ENCODE data around the gene GTF3C5.

Gene GTF3C5

DNA sequence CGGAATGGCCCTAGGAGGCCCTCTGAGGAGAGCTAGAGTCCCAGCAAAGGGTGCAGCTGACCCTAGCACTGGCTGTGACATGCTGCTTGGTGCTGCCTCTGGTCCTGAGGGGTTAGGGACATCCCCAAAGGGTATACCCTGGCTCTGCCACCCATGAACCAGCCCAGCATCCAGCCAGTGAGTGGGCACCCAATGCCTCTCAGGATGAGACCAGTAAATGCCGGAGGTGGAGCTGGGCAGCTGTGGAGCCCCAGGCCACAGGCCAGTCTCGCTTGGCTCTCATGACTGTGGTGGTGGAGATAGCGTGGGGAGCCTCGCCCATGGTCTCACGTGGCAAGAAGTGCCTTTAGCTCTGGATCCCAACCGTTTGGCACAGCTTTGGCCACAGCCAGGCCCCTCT is 27.3 kb downstream of the GTF3C5 start:
- no peak overlapping the region for H4K91ac ChIP-seq (ENCODE audit: low read depth, low read length, poor library complexity)
- H2AK5ac ChIP-seq (ENCODE audit: low read depth, low read length), result no peak overlapping the region
- no peak overlapping the region for H3K14ac ChIP-seq (ENCODE audit: low read length)
- DNase-seq (ENCODE audit: low spot score), result no peak
- H2AFZ ChIP-seq (ENCODE audit: low read length), result no peak overlapping the region
- no peaks in the 10 kb centered on the region for H3K27me3 ChIP-seq (ENCODE audit: control insufficient read depth in 3 of 3, insufficient read depth in 3 of 3, low read depth in 1 of 3, low read length in 3 of 3)
- no peak overlapping the region for H3K4me3 ChIP-seq (ENCODE audit: low read length in 2 of 2)
- no peak overlapping the region for H3K27ac ChIP-seq (replicated peaks; ENCODE audit: low read length)
- no peak overlapping the region for H3K4me2 ChIP-seq (ENCODE audit: insufficient read depth, low read length, poor library complexity, severe bottlenecking)
- no CpG with 5 or more reads among the region's 7 CpGs for WGBS, 2 donors (ENCODE audit: extremely low coverage in 2 of 2, insufficient read length in 2 of 2, insufficient replicate concordance in 1 of 2)
- peaks cover 37 to 58% of the 10 kb centered on the region in 2 donors for H3K36me3 ChIP-seq (replicated peaks in 1 of 2; ENCODE audit: control insufficient read depth in 2 of 2, insufficient read depth in 2 of 2, low read length in 2 of 2)
- H2BK12ac ChIP-seq (ENCODE audit: low read length), result no peak overlapping the region
- peaks cover 13 to 17% of the 10 kb centered on the region in 2 donors for H3K4me1 ChIP-seq (ENCODE audit: control insufficient read depth in 2 of 2, insufficient read depth in 1 of 2, low read depth in 1 of 2, low read length in 2 of 2)
- no peak overlapping the region for H4K8ac ChIP-seq (ENCODE audit: low read depth, low read length)
- H3K9ac ChIP-seq (ENCODE audit: low read depth, low read length, poor library complexity), result no peak overlapping the region
- H2BK120ac ChIP-seq (ENCODE audit: low read depth, low read length), result no peak overlapping the region
- H2BK5ac ChIP-seq (ENCODE audit: low read length), result no peak overlapping the region
- no peak overlapping the region for H3K23ac ChIP-seq (ENCODE audit: low read depth, low read length, poor library complexity)
- H3K4ac ChIP-seq (ENCODE audit: low read length), result no peak overlapping the region
- no peak overlapping the region for H2BK15ac ChIP-seq (ENCODE audit: low read length)
- H3K9me3 ChIP-seq (replicated peaks in 1 of 2; ENCODE audit: control insufficient read depth in 2 of 2, insufficient read depth in 1 of 2, low read depth in 1 of 2, low read length in 2 of 2), result no peaks in the 10 kb centered on the region
- H3K79me1 ChIP-seq (ENCODE audit: low read depth, low read length), result peaks cover 2% of the 10 kb centered on the region
- H3K18ac ChIP-seq (ENCODE audit: low read length), result no peak overlapping the region

DNA sequence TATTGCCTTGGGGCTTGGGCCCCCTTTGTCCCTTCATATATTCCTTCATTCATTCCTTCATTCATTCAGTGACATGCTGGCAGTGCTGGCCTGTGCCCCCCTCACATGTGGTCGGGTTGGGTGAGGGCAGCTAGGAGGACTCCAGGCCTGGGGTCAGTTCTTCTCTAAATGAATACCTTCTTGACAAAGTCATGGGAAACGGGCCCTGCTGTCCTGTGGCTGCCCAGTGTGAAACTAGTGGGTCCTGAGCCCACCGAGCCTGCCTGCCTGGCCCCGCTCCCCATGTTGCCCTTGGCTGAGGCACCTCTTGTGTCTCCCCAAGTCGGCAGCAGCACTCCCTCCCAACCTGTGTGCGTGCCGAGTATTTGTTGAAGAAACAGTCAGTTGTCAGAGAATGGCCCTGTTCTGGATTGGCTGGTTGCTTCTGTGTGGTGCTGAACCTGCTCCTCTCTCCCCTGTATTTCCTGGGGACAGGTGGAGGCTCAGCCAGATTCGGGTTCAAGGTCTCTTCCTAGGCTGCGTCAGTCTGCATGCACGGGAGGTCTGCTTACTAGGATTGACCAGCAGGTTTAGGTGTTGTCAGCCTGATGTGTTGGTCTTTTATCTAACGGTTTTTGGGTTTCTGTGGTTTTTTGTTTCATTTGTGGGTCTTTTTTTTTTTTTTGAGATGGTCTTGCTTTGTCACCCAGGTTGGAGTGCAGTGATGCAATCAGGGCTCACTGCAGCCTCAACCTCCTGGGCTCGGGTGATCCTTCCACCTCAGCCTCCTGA is 27.9 kb downstream of the GTF3C5 start:
- no peak overlapping the region for H3K4me2 ChIP-seq (ENCODE audit: insufficient read depth, low read length, poor library complexity, severe bottlenecking)
- no peak overlapping the region for H2AK5ac ChIP-seq (ENCODE audit: low read depth, low read length)
- no peak overlapping the region for H3K4ac ChIP-seq (ENCODE audit: low read length)
- H2BK120ac ChIP-seq (ENCODE audit: low read depth, low read length), result no peak overlapping the region
- H3K36me3 ChIP-seq (replicated peaks in 1 of 2; ENCODE audit: control insufficient read depth in 2 of 2, insufficient read depth in 2 of 2, low read length in 2 of 2), result peaks cover 33 to 51% of the 10 kb centered on the region in 2 donors
- no peak overlapping the region for H3K9ac ChIP-seq (ENCODE audit: low read depth, low read length, poor library complexity)
- no peak overlapping the region for H2AFZ ChIP-seq (ENCODE audit: low read length)
- H2BK12ac ChIP-seq (ENCODE audit: low read length), result no peak overlapping the region
- no peak for DNase-seq (ENCODE audit: low spot score)
- peaks cover 13 to 17% of the 10 kb centered on the region in 2 donors for H3K4me1 ChIP-seq (ENCODE audit: control insufficient read depth in 2 of 2, insufficient read depth in 1 of 2, low read depth in 1 of 2, low read length in 2 of 2)
- no peak overlapping the region for H2BK5ac ChIP-seq (ENCODE audit: low read length)
- H4K91ac ChIP-seq (ENCODE audit: low read depth, low read length, poor library complexity), result no peak overlapping the region
- H3K4me3 ChIP-seq (ENCODE audit: low read length in 2 of 2), result no peak overlapping the region
- no peak overlapping the region for H4K8ac ChIP-seq (ENCODE audit: low read depth, low read length)
- no peak overlapping the region for H2BK15ac ChIP-seq (ENCODE audit: low read length)
- H3K18ac ChIP-seq (ENCODE audit: low read length), result no peak overlapping the region
- no peak overlapping the region for H3K23ac ChIP-seq (ENCODE audit: low read depth, low read length, poor library complexity)
- H3K14ac ChIP-seq (ENCODE audit: low read length), result no peak overlapping the region
- no CpG with 5 or more reads among the region's 12 CpGs for WGBS, 2 donors (ENCODE audit: extremely low coverage in 2 of 2, insufficient read length in 2 of 2, insufficient replicate concordance in 1 of 2)
- H3K9me3 ChIP-seq (replicated peaks in 1 of 2; ENCODE audit: control insufficient read depth in 2 of 2, insufficient read depth in 1 of 2, low read depth in 1 of 2, low read length in 2 of 2), result no peaks in the 10 kb centered on the region
- H3K27me3 ChIP-seq (ENCODE audit: control insufficient read depth in 3 of 3, insufficient read depth in 3 of 3, low read depth in 1 of 3, low read length in 3 of 3), result no peaks in the 10 kb centered on the region
- peaks cover 2% of the 10 kb centered on the region for H3K79me1 ChIP-seq (ENCODE audit: low read depth, low read length)
- H3K27ac ChIP-seq (replicated peaks; ENCODE audit: low read length), result no peak overlapping the region

DNA sequence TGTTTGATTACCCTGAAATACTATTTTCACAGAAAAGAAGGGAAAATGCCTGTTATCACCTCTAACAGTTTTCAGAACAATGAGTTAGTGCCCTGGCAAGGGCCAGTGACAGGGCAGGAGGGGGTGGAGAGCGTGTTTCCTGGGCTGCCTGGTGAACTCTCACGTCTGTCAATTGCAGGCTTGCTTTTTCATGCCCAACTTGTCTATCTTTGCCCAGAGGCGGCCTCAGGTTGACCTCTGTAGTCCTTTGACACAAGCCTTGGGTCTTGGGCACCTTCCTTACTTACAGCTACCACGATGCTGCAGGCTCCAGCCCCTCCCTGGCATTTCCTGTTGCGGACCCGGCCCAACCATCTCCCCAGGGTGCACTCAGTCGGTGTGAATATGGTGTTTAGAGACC is 28.8 kb downstream of the GTF3C5 start:
- no peak overlapping the region for H2BK15ac ChIP-seq (ENCODE audit: low read length)
- H4K91ac ChIP-seq (ENCODE audit: low read depth, low read length, poor library complexity), result no peak overlapping the region
- H3K79me1 ChIP-seq (ENCODE audit: low read depth, low read length), result peaks cover 4% of the 10 kb centered on the region
- no peak overlapping the region for H3K14ac ChIP-seq (ENCODE audit: low read length)
- H2BK12ac ChIP-seq (ENCODE audit: low read length), result no peak overlapping the region
- no peak overlapping the region for H4K8ac ChIP-seq (ENCODE audit: low read depth, low read length)
- H3K4me1 ChIP-seq (ENCODE audit: control insufficient read depth in 2 of 2, insufficient read depth in 1 of 2, low read depth in 1 of 2, low read length in 2 of 2), result peaks cover 13 to 17% of the 10 kb centered on the region in 2 donors
- peak overlapping the region; percentile 19 for H3K18ac ChIP-seq (ENCODE audit: low read length)
- H3K4me3 ChIP-seq (ENCODE audit: low read length in 2 of 2), result no peak overlapping the region
- H2AK5ac ChIP-seq (ENCODE audit: low read depth, low read length), result no peak overlapping the region
- H3K9ac ChIP-seq (ENCODE audit: low read depth, low read length, poor library complexity), result no peak overlapping the region
- H3K36me3 ChIP-seq (replicated peaks in 1 of 2; ENCODE audit: control insufficient read depth in 2 of 2, insufficient read depth in 2 of 2, low read length in 2 of 2), result peaks cover 28 to 42% of the 10 kb centered on the region in 2 donors
- no peak overlapping the region for H2AFZ ChIP-seq (ENCODE audit: low read length)
- no peaks in the 10 kb centered on the region for H3K27me3 ChIP-seq (ENCODE audit: control insufficient read depth in 3 of 3, insufficient read depth in 3 of 3, low read depth in 1 of 3, low read length in 3 of 3)
- no peak overlapping the region for H2BK120ac ChIP-seq (ENCODE audit: low read depth, low read length)
- no peak overlapping the region for H3K4me2 ChIP-seq (ENCODE audit: insufficient read depth, low read length, poor library complexity, severe bottlenecking)
- H3K9me3 ChIP-seq (replicated peaks in 1 of 2; ENCODE audit: control insufficient read depth in 2 of 2, insufficient read depth in 1 of 2, low read depth in 1 of 2, low read length in 2 of 2), result no peaks in the 10 kb centered on the region
- no peak overlapping the region for H3K27ac ChIP-seq (replicated peaks; ENCODE audit: low read length)
- no CpG with 5 or more reads among the region's 7 CpGs for WGBS, 2 donors (ENCODE audit: extremely low coverage in 2 of 2, insufficient read length in 2 of 2, insufficient replicate concordance in 1 of 2)
- DNase-seq (ENCODE audit: low spot score), result no peak
- peak overlapping the region; percentile 53 for H3K4ac ChIP-seq (ENCODE audit: low read length)
- no peak overlapping the region for H3K23ac ChIP-seq (ENCODE audit: low read depth, low read length, poor library complexity)
- H2BK5ac ChIP-seq (ENCODE audit: low read length), result no peak overlapping the region

DNA sequence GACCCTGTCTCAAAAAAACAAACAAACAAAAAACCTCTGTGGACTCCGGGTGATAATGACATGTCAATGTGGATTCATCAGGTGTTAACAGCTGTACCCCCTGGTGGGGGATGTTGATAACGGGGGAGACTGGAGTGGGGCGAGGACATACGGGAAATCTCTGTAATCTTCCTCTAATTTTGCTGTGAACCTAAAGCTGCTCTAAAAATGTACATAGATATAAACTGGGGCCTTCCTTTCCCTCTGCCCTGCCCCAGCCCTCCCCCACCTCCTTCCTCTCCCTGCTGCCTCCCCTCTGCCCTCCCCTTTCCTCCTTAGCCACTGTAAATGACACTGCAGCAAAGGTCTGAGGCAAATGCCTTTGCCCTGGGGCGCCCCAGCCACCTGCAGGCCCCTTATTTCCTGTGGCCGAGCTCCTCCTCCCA is 29.6 kb downstream of the GTF3C5 start:
- H2BK120ac ChIP-seq (ENCODE audit: low read depth, low read length), result no peak overlapping the region
- no peak overlapping the region for H2AK5ac ChIP-seq (ENCODE audit: low read depth, low read length)
- peak overlapping the region; percentile 19 for H2BK5ac ChIP-seq (ENCODE audit: low read length)
- no peak overlapping the region for H3K9ac ChIP-seq (ENCODE audit: low read depth, low read length, poor library complexity)
- H3K18ac ChIP-seq (ENCODE audit: low read length), result no peak overlapping the region
- no peak overlapping the region for H2BK15ac ChIP-seq (ENCODE audit: low read length)
- no peak overlapping the region for H3K14ac ChIP-seq (ENCODE audit: low read length)
- H2AFZ ChIP-seq (ENCODE audit: low read length), result no peak overlapping the region
- peaks cover 22 to 34% of the 10 kb centered on the region in 2 donors for H3K36me3 ChIP-seq (replicated peaks in 1 of 2; ENCODE audit: control insufficient read depth in 2 of 2, insufficient read depth in 2 of 2, low read length in 2 of 2)
- H2BK12ac ChIP-seq (ENCODE audit: low read length), result no peak overlapping the region
- DNase-seq (ENCODE audit: low spot score), result no peak
- H3K4me2 ChIP-seq (ENCODE audit: insufficient read depth, low read length, poor library complexity, severe bottlenecking), result no peak overlapping the region
- H3K23ac ChIP-seq (ENCODE audit: low read depth, low read length, poor library complexity), result no peak overlapping the region
- no peak overlapping the region for H3K4ac ChIP-seq (ENCODE audit: low read length)
- H3K27me3 ChIP-seq (ENCODE audit: control insufficient read depth in 3 of 3, insufficient read depth in 3 of 3, low read depth in 1 of 3, low read length in 3 of 3), result no peaks in the 10 kb centered on the region
- H3K4me1 ChIP-seq (ENCODE audit: control insufficient read depth in 2 of 2, insufficient read depth in 1 of 2, low read depth in 1 of 2, low read length in 2 of 2), result peaks cover 13 to 17% of the 10 kb centered on the region in 2 donors
- no peak overlapping the region for H4K91ac ChIP-seq (ENCODE audit: low read depth, low read length, poor library complexity)
- peak overlapping the region; percentile 14 for H3K27ac ChIP-seq (replicated peaks; ENCODE audit: low read length)
- no peak overlapping the region for H4K8ac ChIP-seq (ENCODE audit: low read depth, low read length)
- no peaks in the 10 kb centered on the region for H3K9me3 ChIP-seq (replicated peaks in 1 of 2; ENCODE audit: control insufficient read depth in 2 of 2, insufficient read depth in 1 of 2, low read depth in 1 of 2, low read length in 2 of 2)
- no CpG with 5 or more reads among the region's 6 CpGs for WGBS, 2 donors (ENCODE audit: extremely low coverage in 2 of 2, insufficient read length in 2 of 2, insufficient replicate concordance in 1 of 2)
- H3K79me1 ChIP-seq (ENCODE audit: low read depth, low read length), result peaks cover 4% of the 10 kb centered on the region
- H3K4me3 ChIP-seq (ENCODE audit: low read length in 2 of 2), result no peak overlapping the region

Data from neuronal stem cell (in vitro differentiated cells).